Measurements from ENCODE around the gene METTL6.
"Not testable (repeated sequence)": the region's sequence is repeated elsewhere in the genome, so short reads cannot be mapped to it uniquely, and the experiment has no call there.

Gene METTL6

DNA sequence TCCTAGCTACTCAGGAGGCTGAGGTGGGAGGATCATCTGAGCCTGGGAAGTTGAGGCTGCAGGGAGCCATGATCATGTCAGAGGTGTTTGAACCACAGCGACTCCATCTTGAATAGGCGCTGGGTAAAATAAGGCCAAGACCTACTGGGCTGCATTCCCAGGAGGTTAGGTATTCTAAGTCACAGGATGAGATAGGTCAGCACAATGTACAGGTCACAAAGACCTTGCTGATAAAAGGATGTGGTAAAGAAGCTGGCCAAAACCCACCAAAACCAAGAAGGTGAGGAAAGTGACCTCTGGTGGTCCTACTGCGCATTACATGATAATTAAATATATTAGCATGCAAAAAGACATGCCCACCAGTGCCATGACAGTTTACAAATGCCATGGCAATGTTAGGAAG, 28.6 kb downstream of the METTL6 start:
- H4K8ac ChIP-seq (ENCODE audit: low read depth, low read length); H4K5ac ChIP-seq (ENCODE audit: low read length); H3K18ac ChIP-seq (ENCODE audit: low read length); H3K4ac ChIP-seq (ENCODE audit: low read depth, low read length); H2BK15ac ChIP-seq (replicated peaks; ENCODE audit: low read depth); DNase-seq; H3K9ac ChIP-seq (ENCODE audit: low read length); H3K36me3 ChIP-seq (ENCODE audit: control insufficient read depth, insufficient read depth, low read length); H3K27ac ChIP-seq (ENCODE audit: low read depth, low read length); H2BK5ac ChIP-seq (ENCODE audit: low read length); H2BK120ac ChIP-seq (ENCODE audit: low read depth, low read length); H3K79me1 ChIP-seq (ENCODE audit: low read length); H3K4me2 ChIP-seq (ENCODE audit: low read length); H3K4me1 ChIP-seq (ENCODE audit: control insufficient read depth, low read depth, low read length); H3K23ac ChIP-seq (ENCODE audit: low read length); H3K4me3 ChIP-seq (ENCODE audit: low read length); H3K79me2 ChIP-seq (ENCODE audit: control insufficient read depth, insufficient read depth, low read length); H3K27me3 ChIP-seq (ENCODE audit: insufficient read depth, low read length, poor library complexity); H2AK5ac ChIP-seq (ENCODE audit: low read length); H3K56ac ChIP-seq (ENCODE audit: low read length): not testable (repeated sequence)
- no CpG with 5 or more reads among the region's 3 CpGs for WGBS (ENCODE audit: extremely low coverage, insufficient coverage, low lambda C conversion rate)

DNA sequence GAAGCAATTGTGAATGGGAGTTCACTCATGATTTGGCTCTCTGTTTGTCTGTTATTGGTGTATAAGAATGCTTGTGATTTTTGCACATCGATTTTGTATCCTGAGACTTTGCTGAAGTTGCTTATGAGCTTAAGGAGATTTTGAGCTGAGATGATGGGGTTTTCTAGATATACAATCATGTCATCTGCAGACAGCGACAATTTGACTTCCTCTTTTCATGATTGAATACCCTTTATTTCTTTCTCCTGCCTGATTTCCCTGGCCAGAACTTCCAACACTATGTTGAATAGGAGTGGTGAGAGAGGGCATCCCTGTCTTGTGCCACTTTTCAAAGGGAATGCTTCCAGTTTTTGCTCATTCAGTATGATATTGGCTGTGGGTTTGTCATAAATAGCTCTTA, 34.1 kb downstream of the METTL6 start:
- not testable (repeated sequence) for H4K8ac ChIP-seq (ENCODE audit: low read depth, low read length); H2BK15ac ChIP-seq (replicated peaks; ENCODE audit: low read depth); H3K4me1 ChIP-seq (ENCODE audit: control insufficient read depth, low read depth, low read length); H3K56ac ChIP-seq (ENCODE audit: low read length); H3K79me2 ChIP-seq (ENCODE audit: control insufficient read depth, insufficient read depth, low read length); H3K36me3 ChIP-seq (ENCODE audit: control insufficient read depth, insufficient read depth, low read length); H3K9ac ChIP-seq (ENCODE audit: low read length); H3K23ac ChIP-seq (ENCODE audit: low read length); H2BK5ac ChIP-seq (ENCODE audit: low read length); H3K4me3 ChIP-seq (ENCODE audit: low read length); H4K5ac ChIP-seq (ENCODE audit: low read length); H2AK5ac ChIP-seq (ENCODE audit: low read length); H3K27me3 ChIP-seq (ENCODE audit: insufficient read depth, low read length, poor library complexity); H3K18ac ChIP-seq (ENCODE audit: low read length); H3K4me2 ChIP-seq (ENCODE audit: low read length); H3K4ac ChIP-seq (ENCODE audit: low read depth, low read length); DNase-seq; H2BK120ac ChIP-seq (ENCODE audit: low read depth, low read length); H3K79me1 ChIP-seq (ENCODE audit: low read length); H3K27ac ChIP-seq (ENCODE audit: low read depth, low read length)
- no CpG with 5 or more reads among the region's 2 CpGs for WGBS (ENCODE audit: extremely low coverage, insufficient coverage, low lambda C conversion rate)

DNA sequence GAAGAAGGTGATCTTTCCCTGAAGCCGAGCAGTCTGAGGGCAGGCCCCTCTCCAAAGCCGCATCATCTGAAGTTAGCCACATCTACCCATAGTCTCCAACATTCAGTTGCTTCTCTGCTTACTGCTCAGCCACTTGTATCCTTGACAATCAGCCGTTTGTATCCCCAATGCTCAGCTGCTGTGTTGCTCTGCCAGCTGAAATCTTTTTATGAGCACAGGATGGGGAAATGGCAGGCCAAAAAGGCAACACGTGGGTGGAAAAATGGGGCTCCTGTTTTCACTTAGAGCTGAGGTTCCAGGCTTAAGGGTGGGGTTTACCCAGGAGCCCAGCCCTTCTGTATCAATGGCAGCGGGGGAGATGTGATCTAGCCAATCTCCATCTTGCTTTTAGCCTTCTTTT, 36.3 kb downstream of the METTL6 start:
- Histone ChIP-seq H3K4me2 (ENCODE audit: low read length) (no peak overlapping the region), H3K4ac (ENCODE audit: low read depth, low read length) (no peak overlapping the region), H3K23ac (ENCODE audit: low read length) (no peak overlapping the region), H3K27ac (ENCODE audit: low read depth, low read length) (no peak overlapping the region), H3K36me3 (ENCODE audit: control insufficient read depth, insufficient read depth, low read length) (no peaks in the 10 kb centered on the region), H2BK15ac (replicated peaks; ENCODE audit: low read depth) (no peak overlapping the region), H3K79me2 (ENCODE audit: control insufficient read depth, insufficient read depth, low read length) (no peaks in the 10 kb centered on the region), H2BK120ac (ENCODE audit: low read depth, low read length) (no peak overlapping the region), H3K79me1 (ENCODE audit: low read length) (no peaks in the 10 kb centered on the region), H3K18ac (ENCODE audit: low read length) (no peak overlapping the region), H3K9ac (ENCODE audit: low read length) (no peak overlapping the region), H3K4me1 (ENCODE audit: control insufficient read depth, low read depth, low read length) (no peaks in the 10 kb centered on the region), H2AK5ac (ENCODE audit: low read length) (no peak overlapping the region), H2BK5ac (ENCODE audit: low read length) (no peak overlapping the region), H3K4me3 (ENCODE audit: low read length) (no peak overlapping the region), H3K56ac (ENCODE audit: low read length) (no peak overlapping the region), H3K27me3 (ENCODE audit: insufficient read depth, low read length, poor library complexity) (no peaks in the 10 kb centered on the region), H4K5ac (ENCODE audit: low read length) (no peak overlapping the region), H4K8ac (ENCODE audit: low read depth, low read length) (no peak overlapping the region)
- WGBS (ENCODE audit: extremely low coverage, insufficient coverage, low lambda C conversion rate), result no CpG with 5 or more reads among the region's 5 CpGs
- DNase-seq, result no peak

GRCh38 chr3:15390460-15390859, 36.9 kb downstream of the METTL6 start:
- Histone ChIP-seq H4K5ac (ENCODE audit: low read length) (no peak overlapping the region), H3K9ac (ENCODE audit: low read length) (no peak overlapping the region), H3K4me3 (ENCODE audit: low read length) (no peak overlapping the region), H2BK15ac (replicated peaks; ENCODE audit: low read depth) (no peak overlapping the region), H3K27ac (ENCODE audit: low read depth, low read length) (no peak overlapping the region), H3K18ac (ENCODE audit: low read length) (no peak overlapping the region), H2AK5ac (ENCODE audit: low read length) (no peak overlapping the region), H3K4me2 (ENCODE audit: low read length) (no peak overlapping the region), H2BK120ac (ENCODE audit: low read depth, low read length) (no peak overlapping the region), H2BK5ac (ENCODE audit: low read length) (no peak overlapping the region), H3K79me2 (ENCODE audit: control insufficient read depth, insufficient read depth, low read length) (no peaks in the 10 kb centered on the region), H3K79me1 (ENCODE audit: low read length) (no peaks in the 10 kb centered on the region), H3K36me3 (ENCODE audit: control insufficient read depth, insufficient read depth, low read length) (no peaks in the 10 kb centered on the region), H3K56ac (ENCODE audit: low read length) (no peak overlapping the region), H4K8ac (ENCODE audit: low read depth, low read length) (no peak overlapping the region), H3K27me3 (ENCODE audit: insufficient read depth, low read length, poor library complexity) (no peaks in the 10 kb centered on the region), H3K23ac (ENCODE audit: low read length) (no peak overlapping the region), H3K4me1 (ENCODE audit: control insufficient read depth, low read depth, low read length) (no peaks in the 10 kb centered on the region), H3K4ac (ENCODE audit: low read depth, low read length) (no peak overlapping the region)
- WGBS (ENCODE audit: extremely low coverage, insufficient coverage, low lambda C conversion rate), result no CpG with 5 or more reads among the region's 6 CpGs
- DNase-seq, result no peak

GRCh38 chr3:15388335-15388734, 39.0 kb downstream of the METTL6 start:
- H3K4me1 ChIP-seq (ENCODE audit: control insufficient read depth, low read depth, low read length); H3K27me3 ChIP-seq (ENCODE audit: insufficient read depth, low read length, poor library complexity); H3K18ac ChIP-seq (ENCODE audit: low read length); H3K4me3 ChIP-seq (ENCODE audit: low read length); H3K23ac ChIP-seq (ENCODE audit: low read length); H4K5ac ChIP-seq (ENCODE audit: low read length); H3K56ac ChIP-seq (ENCODE audit: low read length); H2AK5ac ChIP-seq (ENCODE audit: low read length); DNase-seq; H3K9ac ChIP-seq (ENCODE audit: low read length); H3K36me3 ChIP-seq (ENCODE audit: control insufficient read depth, insufficient read depth, low read length); H3K27ac ChIP-seq (ENCODE audit: low read depth, low read length); H4K8ac ChIP-seq (ENCODE audit: low read depth, low read length); H2BK120ac ChIP-seq (ENCODE audit: low read depth, low read length); H3K4me2 ChIP-seq (ENCODE audit: low read length); H3K79me2 ChIP-seq (ENCODE audit: control insufficient read depth, insufficient read depth, low read length); H2BK15ac ChIP-seq (replicated peaks; ENCODE audit: low read depth); H2BK5ac ChIP-seq (ENCODE audit: low read length); H3K4ac ChIP-seq (ENCODE audit: low read depth, low read length); H3K79me1 ChIP-seq (ENCODE audit: low read length): not testable (repeated sequence)
- no CpG with 5 or more reads among the region's 3 CpGs for WGBS (ENCODE audit: extremely low coverage, insufficient coverage, low lambda C conversion rate)

- Histone ChIP-seq H2BK120ac (ENCODE audit: low read depth, low read length) (no peak overlapping the region), H3K4me1 (ENCODE audit: control insufficient read depth, low read depth, low read length) (no peaks in the 10 kb centered on the region)
Measured at GRCh38 chr3:15387735-15388134, 39.6 kb downstream of the METTL6 start.

More at GRCh38 chr3:15387735-15388134, 39.6 kb downstream of the METTL6 start:
- no peak overlapping the region for H3K9ac ChIP-seq (ENCODE audit: low read length)
- H3K79me2 ChIP-seq (ENCODE audit: control insufficient read depth, insufficient read depth, low read length), result no peaks in the 10 kb centered on the region
- no peak overlapping the region for H2BK15ac ChIP-seq (replicated peaks; ENCODE audit: low read depth)
- no peak overlapping the region for H3K4me2 ChIP-seq (ENCODE audit: low read length)
- no peak overlapping the region for H3K18ac ChIP-seq (ENCODE audit: low read length)
- H2AK5ac ChIP-seq (ENCODE audit: low read length), result no peak overlapping the region
- no peaks in the 10 kb centered on the region for H3K27me3 ChIP-seq (ENCODE audit: insufficient read depth, low read length, poor library complexity)
- no peak overlapping the region for H3K27ac ChIP-seq (ENCODE audit: low read depth, low read length)
- H3K56ac ChIP-seq (ENCODE audit: low read length), result no peak overlapping the region
- H3K36me3 ChIP-seq (ENCODE audit: control insufficient read depth, insufficient read depth, low read length), result no peaks in the 10 kb centered on the region
- H3K4me3 ChIP-seq (ENCODE audit: low read length), result no peak overlapping the region
- no peaks in the 10 kb centered on the region for H3K79me1 ChIP-seq (ENCODE audit: low read length)
- WGBS (ENCODE audit: extremely low coverage, insufficient coverage, low lambda C conversion rate), result no CpG with 5 or more reads among the region's 3 CpGs
- DNase-seq, result no peak
- no peak overlapping the region for H3K23ac ChIP-seq (ENCODE audit: low read length)
- no peak overlapping the region for H4K5ac ChIP-seq (ENCODE audit: low read length)
- H3K4ac ChIP-seq (ENCODE audit: low read depth, low read length), result no peak overlapping the region
- H2BK5ac ChIP-seq (ENCODE audit: low read length), result no peak overlapping the region
- no peak overlapping the region for H4K8ac ChIP-seq (ENCODE audit: low read depth, low read length)

Data from mesendoderm (in vitro differentiated cells).